HFF-Myc (cell line): ENCODE data around the gene UBE2U.

Source experiments
- DNase-seq: peaks from one replicate; pipeline ENCODE4 v3.0.0-alpha.2; 2011; ENCODE audit warnings: low read depth; ENCODE audit errors: extremely low read depth
- H3K4me3 ChIP-seq: replicated peaks from 2 replicates; pipeline ENCODE4 v1.5.1; 2011; ENCODE audit warnings: low read depth, mild to moderate bottlenecking, control low read depth, low read length
- CTCF ChIP-seq: IDR thresholded peaks from 2 replicates; pipeline ENCODE4 v1.5.1; 2012; ENCODE audit warnings: mild to moderate bottlenecking, low read depth, low read length, control low read depth; ENCODE audit errors: missing control alignments

UBE2U gene

GRCh38 chr1:64263335-64263734, 59.9 kb downstream of the UBE2U start:
- no peak for TF ChIP-seq CTCF
- no peak for DNase-seq

GRCh38 chr1:64263856-64264255, 60.4 kb downstream of the UBE2U start:
- TF ChIP-seq CTCF = no peak
- DNase-seq = no peak
- H3K4me3 ChIP-seq = no peak overlapping the region

More at GRCh38 chr1:64263335-64263734, 59.9 kb downstream of the UBE2U start:
- no peak overlapping the region for H3K4me3 ChIP-seq

GRCh38 chr1:64265141-64265540, 61.7 kb downstream of the UBE2U start:
- no peak for TF ChIP-seq CTCF
- H3K4me3 ChIP-seq = no peak overlapping the region
- DNase-seq = no peak

- no peak overlapping the region for H3K4me3 ChIP-seq
- DNase-seq = no peak
- TF ChIP-seq CTCF = no peak
Measured at GRCh38 chr1:64266991-64267390, 63.6 kb downstream of the UBE2U start.

GRCh38 chr1:64268653-64269557, 65.5 kb downstream of the UBE2U start:
- no peak overlapping the region for H3K4me3 ChIP-seq
- TF ChIP-seq CTCF = peak; percentile 65
- DNase-seq = peak; percentile 87

- DNase-seq = no peak
- no peak for TF ChIP-seq CTCF
- no peak overlapping the region for H3K4me3 ChIP-seq
Measured at GRCh38 chr1:64269558-64269884, 66.1 kb downstream of the UBE2U start.
